Fibroblast of skin of abdomen (primary cell): ENCODE data around the gene TMOD3.
"Not testable (repeated sequence)": the region's sequence is repeated elsewhere in the genome, so short reads cannot be mapped to it uniquely, and the experiment has no call there.

Experiments used
- DNase-seq: peaks from one replicate; pipeline ENCODE4 v3.0.0-alpha.2; 2013

Gene TMOD3

DNA sequence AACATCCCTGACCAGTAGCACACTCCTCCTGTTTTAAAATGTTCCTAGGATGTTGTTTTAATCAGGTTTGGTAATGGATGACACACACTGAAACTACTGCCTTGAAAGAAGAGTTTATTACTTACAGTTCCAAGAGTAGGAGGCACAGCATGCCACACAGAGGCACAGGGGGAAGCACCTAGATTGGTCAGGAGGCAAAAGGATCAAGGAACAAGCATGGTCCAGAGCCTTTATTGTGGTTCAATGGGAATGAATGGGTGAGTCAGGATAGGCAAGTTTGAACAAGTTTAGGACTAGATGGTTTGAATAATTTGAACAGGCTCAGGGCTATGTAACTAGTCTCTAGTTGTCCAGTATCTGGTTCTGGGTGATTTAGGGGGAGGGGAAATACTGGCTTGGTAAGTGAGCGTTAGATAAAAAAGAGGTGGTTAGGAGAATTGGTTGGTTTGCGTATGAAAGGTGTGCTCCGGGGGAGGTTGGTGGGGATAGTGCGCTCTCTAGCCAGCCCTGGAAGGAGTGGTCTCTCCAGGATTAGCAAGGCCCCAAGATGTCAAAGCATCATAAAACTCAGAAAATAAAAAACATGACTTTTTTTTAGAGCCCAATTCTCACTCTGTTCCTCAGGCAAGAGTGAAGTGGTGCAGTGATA lies 35.1 kb downstream of the TMOD3 start:
- peak; percentile 14 for DNase-seq

DNA sequence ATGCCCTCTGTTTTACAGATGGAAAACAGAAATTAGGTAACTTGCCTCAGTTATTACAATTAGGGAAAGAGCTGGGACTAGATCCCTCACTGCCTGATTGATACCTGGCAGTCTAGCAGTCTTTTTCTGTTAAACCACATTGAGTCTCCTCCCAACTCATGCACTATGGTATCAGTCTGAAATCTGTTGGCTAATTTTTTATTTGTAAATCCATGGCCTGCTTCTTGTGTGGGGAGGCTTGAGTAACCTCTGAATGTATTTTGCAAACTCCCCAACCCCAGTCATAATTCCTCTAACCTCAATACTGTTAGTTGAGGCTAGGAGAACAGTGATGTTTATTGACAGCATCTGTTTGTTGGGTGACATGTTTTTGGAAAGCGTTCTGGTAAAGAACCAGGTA lies 35.9 kb downstream of the TMOD3 start:
- DNase-seq: no peak

DNA sequence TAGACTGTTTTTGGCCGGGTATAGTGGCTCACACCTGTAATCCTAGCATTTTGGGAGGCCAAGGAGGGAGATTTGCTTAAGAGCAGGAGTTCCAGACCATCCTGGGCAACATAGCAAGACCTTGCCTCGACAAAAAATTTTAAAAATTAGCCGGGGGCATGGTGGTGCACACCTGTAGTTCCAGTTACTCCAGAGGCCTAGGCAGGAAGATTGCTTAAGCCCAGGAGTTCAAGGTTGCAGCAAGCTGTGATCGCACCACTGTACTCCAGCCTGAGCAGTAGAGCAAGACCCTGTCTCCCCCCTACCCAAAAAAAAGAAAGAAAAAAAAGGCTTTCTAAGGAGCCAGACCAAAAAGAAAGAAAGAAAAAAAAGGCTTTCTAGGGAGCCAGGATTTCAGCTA lies 36.7 kb downstream of the TMOD3 start:
- no peak for DNase-seq

DNA sequence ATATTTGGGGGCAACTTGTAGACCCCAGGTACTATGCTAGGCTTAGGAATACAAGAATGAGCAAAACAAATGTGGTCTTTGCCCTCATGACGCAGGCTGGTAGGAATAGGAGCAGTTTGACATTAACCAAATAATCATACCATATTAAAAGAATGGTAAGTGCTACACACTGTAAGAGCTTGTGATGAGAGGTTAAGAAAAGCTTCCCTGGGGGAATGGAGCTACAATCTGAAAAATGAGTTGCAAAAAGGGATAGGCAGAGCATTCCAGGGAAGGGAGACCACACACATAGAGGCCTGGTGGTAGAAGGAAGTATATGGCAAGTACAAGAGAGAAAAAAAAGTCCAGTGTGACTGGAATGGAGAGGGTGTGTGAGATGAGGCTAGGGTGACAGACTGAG lies 37.3 kb downstream of the TMOD3 start:
- DNase-seq: peak; percentile 71

DNA sequence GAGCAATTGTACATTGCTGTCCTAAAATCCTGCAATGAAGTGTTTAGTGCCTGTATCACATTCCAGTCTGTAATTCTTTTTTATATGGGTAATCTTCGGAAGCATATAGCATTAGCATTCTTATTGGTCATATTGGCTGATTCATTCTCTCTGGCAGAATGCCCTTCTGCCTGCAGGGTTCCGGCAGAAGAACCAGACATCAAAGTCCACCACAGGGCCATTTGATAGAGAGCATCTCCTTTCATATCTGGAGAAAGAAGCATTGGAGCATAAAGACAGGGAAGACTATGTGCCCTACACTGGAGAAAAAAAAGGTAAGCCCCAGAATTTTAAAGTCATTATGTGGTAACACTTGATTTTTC lies 39.6 kb downstream of the TMOD3 start:
- peak; percentile 92 for DNase-seq

DNA sequence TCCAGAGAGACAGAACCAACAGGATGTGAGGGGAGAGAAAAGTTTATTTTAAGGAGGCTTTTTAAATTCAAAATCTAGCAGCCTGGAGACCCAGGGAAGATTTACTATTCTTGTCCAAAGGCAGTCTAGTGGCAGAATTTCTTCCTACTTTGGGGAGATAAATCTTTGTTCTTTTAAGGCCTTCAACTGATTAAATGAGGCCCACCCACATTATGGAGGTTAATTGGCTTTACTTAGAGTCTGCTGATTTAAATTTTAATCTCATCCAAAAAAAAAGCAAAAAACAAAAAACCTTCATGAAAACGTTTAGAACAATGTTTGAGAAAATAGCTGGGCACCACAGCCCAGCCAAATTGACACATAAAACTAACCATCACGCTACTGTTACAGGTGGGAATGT lies 41.3 kb downstream of the TMOD3 start:
- no peak for DNase-seq

DNA sequence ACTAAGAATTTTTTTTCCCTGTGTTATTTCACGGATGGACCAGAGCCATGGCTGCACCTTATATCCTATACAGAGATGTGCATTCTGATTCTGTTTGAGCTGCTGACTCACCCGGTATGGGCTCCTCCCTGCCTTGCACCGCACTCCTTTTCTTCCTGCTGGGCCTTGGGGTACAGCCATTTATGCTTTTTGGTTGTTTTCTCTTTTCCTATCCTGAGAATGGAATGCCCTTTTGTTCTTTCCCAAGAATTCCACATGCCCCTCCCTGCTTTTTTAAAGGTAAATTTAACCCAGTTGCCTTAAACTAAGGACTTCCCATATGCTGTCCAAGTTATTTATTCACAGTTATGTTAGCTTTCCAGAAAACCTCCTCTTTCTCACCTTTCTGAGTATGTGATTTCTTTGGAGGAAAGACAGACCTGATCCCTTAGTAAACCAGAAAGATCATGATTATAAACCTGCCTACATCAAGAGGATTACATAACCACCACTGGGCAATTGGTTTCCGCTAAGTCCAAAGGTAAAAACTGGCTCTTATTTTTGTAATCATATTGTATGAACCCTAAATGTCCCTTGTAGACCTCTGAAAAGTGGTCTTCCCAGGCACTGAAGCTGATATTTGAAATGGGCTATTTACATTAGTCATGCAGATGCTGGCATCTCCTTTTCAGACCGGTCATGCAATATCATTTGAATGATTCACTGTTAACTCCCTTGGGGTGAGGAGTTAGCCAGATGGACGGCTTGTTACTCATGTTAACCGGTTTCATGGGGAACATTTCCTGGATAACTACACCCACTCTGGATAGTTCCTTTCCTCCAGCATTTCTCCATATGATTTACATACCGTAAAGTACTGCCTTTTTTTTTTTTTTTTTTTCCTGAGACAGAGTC lies 45.5 kb downstream of the TMOD3 start:
- peak; percentile 98 for DNase-seq

DNA sequence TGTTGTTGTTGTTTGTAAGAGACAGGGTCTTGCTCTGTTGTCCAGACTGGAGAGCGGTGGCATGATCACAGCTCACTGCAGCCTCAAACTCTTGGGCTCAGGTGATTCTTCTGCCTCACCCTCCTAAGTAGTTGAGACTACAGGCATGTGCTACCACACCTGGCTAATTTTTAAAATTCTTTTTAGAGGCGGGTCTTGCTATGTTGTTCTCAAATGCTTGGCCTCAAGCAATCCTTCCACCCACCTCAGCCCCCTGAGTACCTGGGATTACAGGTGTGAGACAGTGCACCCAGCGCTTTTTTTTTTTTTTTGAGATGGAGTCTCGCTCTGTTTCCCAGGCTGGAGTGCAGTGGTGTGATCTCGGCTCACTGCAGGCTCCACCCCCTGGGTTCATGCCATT lies 46.7 kb downstream of the TMOD3 start:
- DNase-seq: no peak

DNA sequence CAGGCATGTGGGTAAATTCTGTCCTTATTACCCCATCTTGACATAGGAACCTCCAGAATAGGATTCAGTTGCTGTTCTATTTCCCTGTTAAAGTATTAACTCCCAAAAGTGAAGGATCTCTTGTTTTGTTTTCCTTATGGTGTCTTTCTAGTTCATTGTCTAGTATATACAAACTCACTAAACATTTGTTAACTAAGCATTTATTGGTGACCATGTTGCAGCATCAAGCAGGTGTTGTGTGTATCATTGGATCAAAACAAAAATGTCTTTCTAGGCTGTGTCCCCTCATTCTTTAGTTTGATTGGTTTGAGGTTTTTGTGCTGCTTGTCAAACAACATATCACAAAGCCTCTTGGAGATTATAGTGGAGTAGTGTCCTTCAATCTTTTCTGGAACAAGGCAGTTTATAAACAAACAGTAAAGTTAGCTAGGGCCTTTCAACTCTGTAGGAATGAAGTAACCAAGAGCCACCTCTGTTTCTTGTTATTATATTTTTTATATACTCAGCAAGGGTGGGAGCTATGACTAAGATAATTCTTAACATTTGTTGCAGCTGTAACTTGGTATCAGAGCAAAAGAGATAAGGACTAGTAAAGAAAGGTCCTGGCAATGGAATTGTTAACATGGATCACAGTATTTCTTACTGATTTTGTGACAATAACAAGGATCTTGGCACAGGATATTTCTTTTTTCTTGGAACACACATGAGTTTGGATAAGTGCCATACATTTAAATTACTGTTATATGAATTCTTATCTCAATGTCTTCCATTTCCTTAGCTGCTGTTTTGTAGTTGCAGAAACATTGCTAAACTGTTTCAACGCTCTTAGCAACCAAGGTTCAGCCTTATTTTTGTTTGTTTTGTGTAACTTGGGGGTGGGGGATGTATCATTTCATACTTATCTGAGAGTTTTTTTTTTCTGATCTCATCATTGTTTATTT lies 49.3 kb downstream of the TMOD3 start:
- peak; percentile 32 for DNase-seq

DNA sequence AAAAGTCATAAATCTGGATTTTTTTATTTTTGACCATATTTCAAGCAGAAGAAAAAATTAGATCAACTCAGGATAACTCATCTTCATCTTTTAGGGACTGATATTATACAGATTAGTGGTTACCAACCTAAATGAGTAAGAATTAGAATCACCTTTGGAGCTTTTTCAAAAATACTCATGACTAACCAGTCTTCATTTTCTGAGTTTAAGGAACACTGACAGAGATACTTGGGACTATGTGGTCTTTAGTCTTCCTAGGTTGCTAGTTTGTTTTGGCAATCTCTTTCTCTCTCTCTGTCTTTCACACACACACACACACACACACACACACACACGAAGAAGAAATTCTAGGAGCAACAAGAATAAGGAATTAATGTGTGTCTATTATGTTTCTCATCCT lies 50.1 kb downstream of the TMOD3 start:
- peak; percentile 68 for DNase-seq

DNA sequence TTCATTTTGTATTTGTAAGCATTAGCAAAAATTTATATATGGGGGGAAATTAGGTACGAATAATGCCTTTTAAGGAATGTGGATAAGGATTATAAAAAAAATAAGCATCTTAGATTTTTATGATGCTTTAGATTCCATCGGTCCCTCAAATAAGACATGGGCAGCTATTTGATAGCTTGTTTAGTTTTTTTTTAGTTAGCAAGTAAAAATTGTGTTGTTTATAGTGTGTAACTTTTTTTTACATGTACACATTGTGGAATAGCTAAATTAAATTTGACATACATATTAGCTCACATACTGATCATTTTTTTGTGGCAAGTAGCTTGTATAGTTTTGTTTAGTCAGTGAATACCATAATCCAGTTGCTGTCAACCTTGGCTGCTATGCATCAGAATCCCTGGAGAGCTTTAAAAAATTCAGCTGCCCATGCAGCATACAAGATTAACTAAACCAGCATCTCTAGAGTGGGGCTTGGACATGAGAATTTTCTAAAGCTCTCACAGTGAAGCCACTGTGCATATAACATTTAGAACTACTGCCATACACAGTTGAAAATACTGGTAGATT lies 53.9 kb downstream of the TMOD3 start:
- DNase-seq: peak; percentile 85

DNA sequence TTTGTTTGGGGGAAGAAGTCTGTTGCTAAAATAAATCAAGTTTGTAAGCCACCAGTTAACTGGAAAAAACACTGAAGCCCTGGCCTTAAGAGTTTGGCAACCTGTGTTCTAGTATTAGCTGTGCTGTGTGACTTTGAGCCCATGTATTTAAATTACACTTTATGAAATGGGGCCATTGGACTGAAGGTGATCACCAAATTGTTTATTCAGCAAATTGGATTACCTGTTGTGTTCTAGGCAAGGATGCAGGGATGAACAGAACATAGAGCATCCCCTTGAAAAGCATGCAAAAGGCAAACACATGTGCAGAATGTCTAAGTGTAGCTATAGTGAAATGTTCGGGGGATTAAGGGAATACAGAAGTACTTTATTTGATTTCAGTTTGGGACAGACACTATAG lies 54.6 kb downstream of the TMOD3 start:
- no peak for DNase-seq

DNA sequence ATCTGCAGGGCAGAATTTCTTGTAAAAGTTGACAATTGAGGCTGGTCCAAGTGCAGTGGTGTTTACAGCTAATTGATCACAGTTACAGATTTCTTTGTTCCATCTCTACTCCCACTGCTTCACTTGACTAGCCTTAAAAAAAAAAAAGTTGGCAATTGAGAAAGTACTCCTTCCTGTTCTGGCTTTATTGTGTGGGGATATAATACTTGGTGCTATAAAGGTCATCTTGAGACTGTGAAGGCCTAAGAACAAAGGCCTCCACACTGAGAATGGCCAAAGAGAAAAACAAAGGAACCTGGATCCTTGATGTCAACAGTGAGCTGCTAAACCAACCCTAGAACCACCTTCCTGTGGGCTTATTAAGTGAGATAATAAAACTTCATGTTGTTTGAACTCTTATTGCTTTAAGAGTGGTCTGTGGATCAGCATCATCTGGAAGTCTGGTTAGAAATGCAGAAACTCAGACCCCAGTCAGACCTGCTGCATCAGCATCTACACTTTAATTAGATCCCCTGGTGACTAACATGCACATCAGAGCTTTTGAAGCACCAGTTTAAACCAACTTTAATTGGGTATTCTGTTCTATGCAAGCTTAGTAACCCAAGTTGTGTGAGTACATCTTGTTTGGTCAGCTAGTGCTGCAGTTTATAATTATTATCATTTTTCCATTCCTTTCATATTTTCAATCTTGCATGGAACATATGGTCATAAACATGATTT lies 55.2 kb downstream of the TMOD3 start:
- DNase-seq: peak; percentile 50

DNA sequence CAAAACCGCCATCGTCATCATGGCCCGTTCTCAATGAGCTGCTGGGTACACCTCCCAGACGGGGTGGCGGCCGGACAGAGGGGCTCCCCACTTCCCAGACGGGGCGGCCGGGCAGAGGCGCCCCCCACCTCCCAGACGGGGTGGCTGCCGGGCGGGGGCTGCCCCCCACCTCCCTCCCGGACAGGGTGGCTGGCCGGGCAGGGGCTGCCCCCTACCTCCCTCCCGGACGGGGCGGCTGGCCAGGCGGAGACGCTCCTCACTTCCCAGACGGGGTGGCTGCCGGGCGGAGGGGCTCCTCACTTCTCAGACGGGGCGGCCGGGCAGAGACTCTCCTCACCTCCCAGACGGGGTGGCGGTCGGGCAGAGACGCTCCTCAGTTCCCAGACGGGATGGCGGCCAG lies 56.3 kb downstream of the TMOD3 start:
- not testable (repeated sequence) for DNase-seq

DNA sequence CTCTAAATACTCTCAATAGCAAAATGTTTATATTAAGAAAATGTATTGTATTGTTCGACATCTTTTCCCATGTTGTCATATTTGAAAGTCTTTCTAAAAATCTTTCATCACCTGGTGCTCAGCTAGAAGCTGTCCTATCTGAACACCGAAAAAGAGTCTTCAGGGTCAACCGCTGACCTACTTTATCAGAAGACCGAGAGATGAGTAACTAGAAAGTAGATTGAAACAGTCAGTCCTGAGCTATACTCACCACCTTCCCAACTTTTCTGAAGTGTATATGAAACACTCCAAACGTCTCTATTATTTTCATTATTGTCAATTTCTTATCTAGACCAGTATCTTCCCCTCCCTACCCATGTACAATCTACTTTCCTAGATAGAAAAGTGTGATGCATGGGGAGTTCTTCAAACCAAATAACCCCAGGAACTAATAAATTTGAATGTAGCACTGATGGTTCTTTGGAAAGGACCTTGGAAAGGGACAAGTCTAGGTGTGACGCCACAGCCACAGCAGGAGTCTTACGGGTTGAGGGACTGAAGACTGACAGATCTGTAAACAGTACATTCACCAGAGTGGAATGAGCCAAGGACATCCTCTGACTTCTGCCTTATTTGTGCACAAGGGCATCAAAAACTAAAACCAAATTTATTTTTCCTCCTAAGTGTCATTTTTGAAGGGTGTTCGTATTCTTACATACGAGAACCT lies 58.6 kb downstream of the TMOD3 start:
- no peak for DNase-seq

DNA sequence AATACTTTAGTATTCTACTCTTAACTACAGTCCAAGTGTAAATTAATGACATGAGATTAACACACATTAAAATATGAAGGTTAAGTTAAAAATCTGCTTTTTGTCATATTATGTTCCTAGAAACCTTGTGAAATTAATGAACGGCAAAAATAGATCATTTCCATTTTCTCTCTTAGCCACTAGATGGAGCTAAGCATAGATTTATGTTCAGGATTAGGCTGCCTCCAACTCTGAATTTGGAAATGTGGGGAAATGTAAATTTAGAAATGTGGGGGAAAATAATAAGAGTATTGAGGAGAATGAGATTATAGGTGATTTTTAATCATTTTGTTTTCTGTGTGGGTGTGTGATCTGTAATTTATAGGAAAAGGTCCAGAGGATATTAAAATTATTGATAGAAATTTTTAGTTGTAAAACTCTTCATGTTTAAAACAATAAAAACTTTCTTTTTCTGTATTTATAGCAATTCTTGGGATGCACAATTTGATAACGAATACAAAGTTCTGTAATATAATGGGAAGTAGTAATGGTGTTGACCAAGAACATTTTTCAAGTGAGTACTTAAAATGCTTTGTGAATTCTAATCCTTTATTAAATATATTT lies 59.2 kb downstream of the TMOD3 start:
- DNase-seq: peak; percentile 18

DNA sequence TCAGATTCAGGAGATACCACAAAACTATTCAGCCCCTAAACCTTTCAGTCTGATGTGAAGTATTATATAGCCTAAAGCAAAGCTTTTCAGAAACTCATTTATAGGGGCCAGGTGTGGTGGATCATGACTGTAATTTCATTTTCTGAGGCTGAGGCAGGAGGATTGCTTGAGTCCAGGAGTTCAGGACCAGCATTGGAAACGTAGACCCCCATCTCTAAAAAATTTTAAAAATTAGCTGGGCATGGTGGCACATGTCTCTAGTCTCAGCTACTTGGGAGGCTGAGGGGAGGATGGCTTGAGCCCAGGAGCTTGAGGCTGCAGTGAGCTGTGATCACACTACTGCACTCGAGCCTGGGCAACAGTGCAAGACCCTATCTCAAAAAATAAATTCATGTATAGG lies 60.0 kb downstream of the TMOD3 start:
- DNase-seq: no peak

DNA sequence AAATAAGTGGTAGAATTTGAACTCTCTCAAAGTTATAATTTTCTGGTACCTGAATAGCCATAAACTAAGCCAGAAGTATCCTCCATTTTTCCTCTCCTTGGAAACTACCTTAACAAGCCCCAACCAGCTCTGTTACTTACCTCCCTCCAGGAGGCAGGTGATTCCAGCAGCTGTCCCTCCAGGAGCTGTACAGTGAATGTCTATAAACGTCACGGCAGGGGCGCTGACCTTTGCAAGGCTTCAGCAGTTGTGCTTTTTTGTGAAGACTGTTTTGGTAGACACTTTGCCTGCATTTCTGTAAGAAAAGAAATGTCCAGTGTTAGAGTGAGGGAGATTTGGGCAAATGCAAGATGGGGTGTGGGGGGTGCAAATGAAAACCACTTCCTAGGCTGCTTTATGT lies 75.0 kb downstream of the TMOD3 start:
- no peak for DNase-seq

DNA sequence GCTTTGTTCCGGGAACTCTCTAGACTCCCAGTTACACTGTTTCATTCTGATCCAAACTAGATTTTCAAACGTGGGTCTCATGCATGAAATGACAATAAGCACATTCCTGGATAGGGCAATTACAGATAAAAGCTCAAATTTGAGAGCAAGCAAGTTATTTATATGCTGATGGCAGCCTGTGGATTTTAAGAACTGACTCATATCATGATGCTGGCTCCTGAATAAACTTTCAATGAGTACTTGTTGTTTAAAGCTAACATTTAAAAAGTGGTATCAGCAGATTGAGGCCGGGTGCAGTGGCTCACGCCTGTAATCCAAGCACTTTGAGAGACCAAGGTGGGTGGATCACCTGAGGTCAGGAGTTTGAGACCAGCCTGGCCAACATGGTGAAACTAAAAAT lies 75.5 kb downstream of the TMOD3 start:
- DNase-seq: no peak

DNA sequence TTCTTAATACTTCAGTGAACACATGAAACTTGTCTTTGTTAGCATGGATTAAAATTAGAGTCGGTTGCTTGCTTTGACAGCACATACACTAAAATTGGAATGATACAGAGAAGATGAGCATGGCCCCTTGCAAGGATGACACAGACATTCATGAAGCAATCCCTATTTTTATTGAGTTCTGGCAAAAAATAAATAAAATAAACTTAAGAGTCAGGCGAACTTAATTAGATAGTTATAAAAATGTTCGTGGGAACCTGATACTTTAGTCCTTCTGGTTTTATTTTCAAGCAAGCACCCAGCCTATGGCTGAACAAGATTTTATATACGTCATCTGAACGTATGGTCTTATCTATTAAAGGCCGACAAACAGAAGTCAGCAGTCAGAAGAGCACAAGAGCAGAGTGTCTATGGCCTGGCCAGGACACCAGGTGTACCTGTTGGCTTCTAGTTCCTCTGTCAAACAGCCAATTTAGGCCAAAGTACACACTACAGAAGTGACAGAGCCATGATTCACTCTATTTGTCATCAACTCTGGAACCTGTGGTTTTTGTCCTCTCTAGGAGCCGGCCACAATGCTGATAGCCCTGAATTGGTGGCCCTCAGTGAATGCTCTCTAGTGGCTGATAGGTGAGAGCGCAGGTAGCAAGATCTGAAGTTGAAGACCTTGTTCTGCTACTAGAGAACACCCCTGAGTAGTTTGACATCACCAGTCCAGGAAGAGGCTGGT lies 77.8 kb downstream of the TMOD3 start:
- DNase-seq: no peak
